HEK293 (cell line): ENCODE data around the gene PAK5.

ENCODE experiments used
- CTCF ChIP-seq: fragments of 450-650 bp; formaldehyde crosslinking; IDR thresholded peaks from 2 replicates; pipeline ENCODE4 v1.5.1; 2016; ENCODE audit warnings: missing biosample characterization, missing genetic modification characterization
- SCRT2 ChIP-seq: fragments of 450-650 bp; formaldehyde crosslinking; IDR thresholded peaks from 2 replicates; pipeline ENCODE4 v1.5.1; 2016; ENCODE audit warnings: missing biosample characterization, missing genetic modification characterization
- ZNF140 ChIP-seq: fragments of 450-650 bp; formaldehyde crosslinking; IDR thresholded peaks from 2 replicates; pipeline ENCODE4 v1.5.1; 2016; ENCODE audit warnings: missing biosample characterization, missing genetic modification characterization
- ZNF18 ChIP-seq: fragments of 450-650 bp; formaldehyde crosslinking; IDR thresholded peaks from 2 replicates; pipeline ENCODE4 v1.5.1; 2016; ENCODE audit warnings: missing biosample characterization, missing genetic modification characterization
- ZNF776 ChIP-seq: fragments of 450-650 bp; formaldehyde crosslinking; IDR thresholded peaks from 2 replicates; pipeline ENCODE4 v1.5.0; 2017; ENCODE audit warnings: missing biosample characterization, missing genetic modification characterization, borderline replicate concordance
- ZSCAN18 ChIP-seq: fragments of 450-650 bp; formaldehyde crosslinking; IDR thresholded peaks from 2 replicates; pipeline ENCODE4 v1.5.1; 2016; ENCODE audit warnings: missing biosample characterization, missing genetic modification characterization
- TF ChIP-seq, protein P1 (sequence below): fragments of 450-650 bp; IDR thresholded peaks from 2 replicates; pipeline ENCODE4 v1.5.1; 2018; ENCODE audit warnings: missing biosample characterization, mild to moderate bottlenecking, missing genetic modification characterization

DNA sequence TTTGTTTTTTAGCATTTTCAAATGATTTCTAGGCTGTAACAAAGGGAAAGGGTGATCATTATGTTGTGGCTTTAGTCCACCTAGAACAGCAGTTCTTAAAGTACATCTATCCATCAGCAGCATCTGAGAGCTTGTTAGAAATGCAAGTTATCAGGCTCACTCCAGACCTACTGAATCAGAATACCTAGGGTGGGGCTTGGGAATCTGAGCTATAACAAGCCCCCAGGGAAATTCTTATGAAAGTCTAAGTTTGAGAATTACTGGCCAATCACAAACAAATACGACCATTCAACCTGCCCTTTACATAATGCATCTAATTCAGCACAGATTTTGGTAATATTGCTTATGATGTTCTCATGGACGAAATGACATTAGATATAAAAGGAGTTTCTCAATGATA, 201.0 kb downstream of the PAK5 start:
- TF ChIP-seq CTCF (tag by site-specific recombination) = no peak
- no peak for TF ChIP-seq ZSCAN18
- no peak for TF ChIP-seq SCRT2 (tag by site-specific recombination)
- TF ChIP-seq, protein P1, sequence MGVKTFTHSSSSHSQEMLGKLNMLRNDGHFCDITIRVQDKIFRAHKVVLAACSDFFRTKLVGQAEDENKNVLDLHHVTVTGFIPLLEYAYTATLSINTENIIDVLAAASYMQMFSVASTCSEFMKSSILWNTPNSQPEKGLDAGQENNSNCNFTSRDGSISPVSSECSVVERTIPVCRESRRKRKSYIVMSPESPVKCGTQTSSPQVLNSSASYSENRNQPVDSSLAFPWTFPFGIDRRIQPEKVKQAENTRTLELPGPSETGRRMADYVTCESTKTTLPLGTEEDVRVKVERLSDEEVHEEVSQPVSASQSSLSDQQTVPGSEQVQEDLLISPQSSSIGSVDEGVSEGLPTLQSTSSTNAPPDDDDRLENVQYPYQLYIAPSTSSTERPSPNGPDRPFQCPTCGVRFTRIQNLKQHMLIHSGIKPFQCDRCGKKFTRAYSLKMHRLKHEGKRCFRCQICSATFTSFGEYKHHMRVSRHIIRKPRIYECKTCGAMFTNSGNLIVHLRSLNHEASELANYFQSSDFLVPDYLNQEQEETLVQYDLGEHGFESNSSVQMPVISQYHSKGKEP = no peak
- no peak for TF ChIP-seq ZNF776
- TF ChIP-seq ZNF18 = no peak
- no peak for TF ChIP-seq ZNF140 (tag by site-specific recombination)
